GM18867 (cell line): ENCODE results near the gene MYO3B.

ENCODE experiments used
- ATAC-seq: cut with Tn5 transposase; IDR thresholded peaks from one replicate; pipeline ENCODE4 v1.9.1; 2021; ENCODE audit warnings: mild to moderate bottlenecking, moderate library complexity; ENCODE audit not compliant: unreplicated experiment

Gene MYO3B

DNA sequence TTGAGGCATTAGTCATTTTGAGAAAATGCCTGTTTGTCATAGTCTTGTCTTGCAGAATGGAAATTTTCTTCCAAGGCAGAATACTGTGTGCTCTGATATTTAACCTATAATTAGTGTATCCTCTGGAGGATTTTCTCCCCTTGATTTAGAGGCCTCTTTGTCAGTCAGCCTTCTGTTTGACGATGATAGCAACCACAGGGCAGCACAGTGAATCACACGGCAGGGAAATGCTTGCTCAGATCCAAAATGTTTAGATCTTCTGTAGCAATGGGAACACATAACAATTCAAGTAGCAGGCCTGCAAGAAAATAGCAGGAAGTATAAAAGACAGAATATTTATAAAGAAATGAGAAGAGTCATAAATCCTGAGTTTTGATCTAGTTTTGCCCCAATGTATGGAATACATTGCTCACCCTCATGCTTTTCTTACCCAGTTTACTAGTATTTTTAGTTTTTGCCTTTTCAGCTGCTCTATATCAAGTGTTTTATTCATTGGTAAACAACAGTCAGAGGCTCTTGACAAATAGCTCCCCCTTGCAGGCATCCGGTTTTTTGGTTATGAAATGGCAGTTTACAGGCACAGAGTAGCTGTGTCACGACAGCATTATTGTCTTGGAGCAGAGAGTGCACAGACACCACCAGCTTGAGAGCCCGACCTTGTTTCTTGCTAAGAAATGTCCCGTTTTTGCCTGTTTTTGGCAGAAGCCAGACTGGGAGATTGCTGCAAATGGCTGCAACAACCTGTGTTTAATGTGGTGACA, 185.1 kb downstream of the MYO3B start:
- no peak for ATAC-seq

DNA sequence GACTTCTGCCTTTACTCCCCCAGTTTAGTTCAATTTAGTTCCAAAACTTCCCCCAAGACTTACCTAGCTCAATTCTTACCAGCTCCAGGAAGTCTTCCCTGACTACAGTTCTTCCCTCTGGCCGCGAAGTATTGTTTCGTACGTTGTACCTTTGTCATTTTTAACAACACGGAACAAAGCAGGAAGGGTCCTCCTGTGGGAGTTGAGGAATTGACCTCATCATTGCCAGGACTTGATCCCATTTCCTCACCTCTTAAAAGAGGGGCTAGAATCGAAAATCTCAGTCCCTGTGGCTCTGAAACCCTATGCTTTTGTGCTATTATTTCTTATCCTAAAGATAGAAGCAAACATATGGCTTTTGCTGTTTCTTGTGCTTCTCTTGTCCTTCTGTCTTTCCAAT, 187.1 kb downstream of the MYO3B start:
- no peak for ATAC-seq

DNA sequence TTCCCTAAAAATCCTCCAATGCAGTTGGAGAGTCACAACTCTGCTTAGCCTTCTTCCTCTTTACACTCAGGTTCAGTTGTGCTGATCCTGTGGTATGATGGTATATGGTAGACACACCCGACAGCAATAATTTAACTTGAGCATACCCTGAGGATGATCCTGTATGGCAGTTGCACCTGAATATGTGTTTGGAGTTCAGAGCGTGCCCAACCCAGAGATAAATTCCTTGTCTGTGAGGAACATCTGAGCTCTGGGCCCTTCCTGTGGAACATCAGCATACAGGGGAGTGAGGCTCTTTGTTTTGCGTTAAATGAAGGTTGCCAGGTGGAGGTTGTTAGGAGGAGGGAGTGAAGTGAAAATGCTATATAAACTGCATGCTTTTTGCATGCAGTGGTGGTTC, 187.7 kb downstream of the MYO3B start:
- ATAC-seq, result no peak

DNA sequence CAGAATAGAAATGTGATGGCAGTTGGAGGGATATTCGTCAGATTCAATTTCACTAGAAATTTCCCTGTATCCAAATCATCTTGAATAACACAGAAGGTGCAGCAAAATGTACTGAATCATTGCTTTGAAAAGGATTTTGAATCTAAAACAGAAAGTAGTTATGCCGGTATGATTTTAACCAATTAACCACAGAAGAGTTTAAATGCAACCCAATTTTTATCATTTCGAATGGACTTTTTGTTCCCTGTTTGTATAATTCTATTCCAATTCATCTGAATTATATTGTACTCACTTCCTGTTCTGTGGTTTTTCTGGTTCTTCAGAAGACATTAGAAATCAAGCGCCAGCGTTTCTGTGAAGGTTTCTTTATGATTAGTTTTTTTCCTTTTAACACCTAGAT, 190.4 kb downstream of the MYO3B start:
- no peak for ATAC-seq

DNA sequence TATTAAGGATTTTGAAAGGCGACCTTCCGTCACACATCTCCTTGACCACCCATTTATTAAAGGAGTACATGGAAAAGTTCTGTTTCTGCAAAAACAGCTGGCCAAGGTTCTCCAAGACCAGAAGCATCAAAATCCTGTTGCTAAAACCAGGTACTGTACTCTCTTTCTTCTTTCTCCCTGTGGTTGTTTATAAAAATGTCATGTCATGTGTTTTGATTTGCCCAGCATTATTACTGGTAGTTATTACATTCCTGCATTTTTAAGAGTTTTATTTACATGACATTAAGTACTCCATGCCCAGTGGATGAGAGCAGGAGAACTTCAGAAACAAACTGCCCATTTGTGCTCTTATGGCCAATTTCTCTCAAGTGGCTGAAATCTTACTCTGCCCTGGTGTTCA, 191.3 kb downstream of the MYO3B start:
- ATAC-seq, result no peak

DNA sequence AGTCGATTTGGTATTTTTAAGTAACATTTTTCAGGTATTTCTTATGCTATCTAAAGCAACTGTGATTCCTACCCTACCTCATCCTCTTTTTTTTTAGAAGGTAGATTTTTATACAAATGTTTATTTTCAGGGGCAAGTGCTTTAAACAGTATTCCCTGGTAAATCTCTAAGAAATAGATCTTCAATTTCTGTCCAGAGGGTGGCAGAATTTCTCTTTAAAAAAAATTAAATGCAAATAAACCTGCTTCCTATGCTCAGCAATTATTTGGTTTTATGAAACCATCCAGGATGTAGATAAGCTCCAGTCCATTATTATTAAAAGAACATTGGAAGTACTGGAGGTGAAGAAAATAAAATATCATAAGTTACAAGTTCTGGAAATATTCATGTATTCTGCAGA, 191.9 kb downstream of the MYO3B start:
- no peak for ATAC-seq

DNA sequence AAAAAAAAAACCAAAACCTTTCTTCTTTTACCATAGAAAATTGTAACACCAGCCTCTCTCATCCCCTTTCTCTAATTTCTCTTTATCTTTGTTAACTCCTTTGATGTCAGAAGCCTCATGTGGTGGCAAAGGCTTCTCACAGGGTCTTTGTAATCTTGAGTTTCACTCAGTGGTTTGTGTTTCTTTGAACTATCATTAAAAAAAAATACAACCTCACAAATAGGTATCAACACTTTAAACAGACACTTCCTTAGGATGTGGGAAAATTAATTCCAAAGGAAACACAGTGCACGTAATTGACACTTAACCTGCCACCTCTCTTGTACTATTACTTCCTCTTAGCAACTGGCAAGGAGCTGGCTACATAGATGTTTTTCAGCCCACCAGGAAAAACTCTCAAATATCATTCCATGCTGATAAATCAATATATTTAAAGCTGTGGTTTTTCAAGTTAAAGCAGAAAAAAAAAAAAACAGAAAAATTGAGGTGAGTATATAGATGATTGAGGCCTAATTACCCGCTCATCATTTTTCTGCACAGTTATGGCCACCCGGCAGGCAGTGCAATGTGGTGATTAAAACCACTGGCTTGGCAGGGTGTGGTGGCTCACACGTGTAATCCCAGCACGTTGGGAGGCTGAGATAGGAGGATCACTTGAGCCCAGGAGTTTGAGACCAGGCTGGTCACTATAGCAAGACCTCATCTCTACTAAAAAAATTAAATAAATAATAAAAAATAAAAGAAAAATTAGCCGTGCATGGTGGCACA, 193.5 kb downstream of the MYO3B start:
- ATAC-seq, result no peak

DNA sequence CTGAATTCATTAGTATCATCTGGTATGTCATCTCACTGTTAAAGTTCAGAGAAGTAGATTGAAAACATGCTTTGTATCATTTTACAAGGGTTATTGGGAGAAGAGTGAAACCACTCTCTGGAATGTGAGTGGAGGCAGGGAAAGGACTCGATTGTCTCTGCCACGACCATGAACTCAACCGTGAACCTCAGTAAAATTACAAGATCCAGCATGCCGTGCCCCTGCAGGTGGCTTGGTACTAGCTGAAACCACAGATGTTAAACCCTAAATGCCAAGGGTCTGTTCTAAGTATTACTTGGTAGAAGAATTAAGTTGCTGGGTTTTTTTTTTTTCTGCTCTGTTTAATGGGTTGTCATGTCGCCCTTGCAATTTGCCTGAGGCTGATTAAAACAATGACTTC, 197.2 kb downstream of the MYO3B start:
- no peak for ATAC-seq

DNA sequence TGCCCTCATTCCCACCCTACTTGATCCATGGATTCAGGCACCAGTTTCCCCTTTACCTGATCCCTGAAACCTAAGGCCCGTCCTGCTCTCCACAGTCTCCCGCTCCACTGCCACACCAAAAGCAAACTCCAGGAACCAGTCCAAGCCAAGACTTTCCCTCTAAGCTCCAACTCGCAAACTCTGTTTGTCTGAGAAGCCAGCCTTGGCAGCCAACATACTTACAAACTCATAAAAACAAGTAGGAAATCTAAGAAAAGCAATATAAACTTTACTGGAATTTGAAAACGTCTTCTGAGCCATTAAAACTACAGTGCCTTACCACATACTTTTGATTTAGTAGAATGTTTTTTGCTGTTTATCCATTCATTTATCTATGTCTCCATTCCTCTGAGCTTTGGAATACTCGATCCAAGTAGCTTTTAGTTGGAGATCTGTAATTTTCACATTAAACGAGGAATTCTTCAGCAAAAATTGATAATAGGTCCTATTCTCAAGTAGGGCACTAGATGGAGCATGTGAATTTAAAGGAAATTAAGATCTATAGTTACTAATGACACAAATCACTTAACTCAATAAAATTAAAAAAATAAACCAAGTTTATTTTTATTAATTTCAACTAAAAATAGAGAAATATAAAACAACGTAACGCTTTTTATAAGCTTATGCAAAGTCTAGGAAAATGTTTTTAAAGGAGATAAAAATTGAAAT, 199.7 kb downstream of the MYO3B start:
- no peak for ATAC-seq

DNA sequence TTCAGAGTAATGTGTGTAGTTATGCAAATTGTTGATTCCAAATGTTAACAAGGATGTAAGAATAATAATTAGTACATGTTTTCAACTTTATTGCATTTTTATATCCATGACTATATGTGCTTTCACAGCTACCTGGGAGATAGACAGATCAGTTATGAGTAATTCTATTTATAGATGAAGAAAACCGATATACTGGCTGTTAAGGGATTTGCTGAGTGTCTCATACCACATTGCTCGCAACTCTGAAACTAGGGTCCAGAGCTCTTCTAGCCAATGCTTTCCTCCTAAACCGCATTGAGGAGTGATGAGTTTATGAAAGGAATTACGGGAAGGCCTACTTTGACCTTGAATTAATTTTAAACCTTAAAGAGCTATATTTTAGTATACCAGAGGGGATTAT, 202.3 kb downstream of the MYO3B start:
- ATAC-seq, result no peak

DNA sequence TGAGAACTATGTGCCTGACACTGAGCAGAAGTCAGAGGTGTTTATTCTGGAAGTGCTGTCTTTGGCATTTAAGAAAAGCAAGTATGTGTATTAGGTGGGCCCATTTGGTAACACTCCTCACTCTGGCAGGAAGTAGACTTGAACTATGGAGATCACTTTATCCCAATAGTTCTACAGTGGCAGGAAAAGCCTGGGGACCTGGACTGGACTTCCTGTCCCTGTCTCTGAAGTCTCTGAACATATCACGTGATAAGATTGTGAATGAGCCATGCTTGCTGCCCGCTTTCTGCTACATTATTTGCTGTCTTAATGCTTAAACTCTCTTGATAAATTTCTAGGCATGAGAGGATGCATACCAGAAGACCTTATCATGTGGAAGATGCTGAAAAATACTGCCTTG, 203.7 kb downstream of the MYO3B start:
- no peak for ATAC-seq

DNA sequence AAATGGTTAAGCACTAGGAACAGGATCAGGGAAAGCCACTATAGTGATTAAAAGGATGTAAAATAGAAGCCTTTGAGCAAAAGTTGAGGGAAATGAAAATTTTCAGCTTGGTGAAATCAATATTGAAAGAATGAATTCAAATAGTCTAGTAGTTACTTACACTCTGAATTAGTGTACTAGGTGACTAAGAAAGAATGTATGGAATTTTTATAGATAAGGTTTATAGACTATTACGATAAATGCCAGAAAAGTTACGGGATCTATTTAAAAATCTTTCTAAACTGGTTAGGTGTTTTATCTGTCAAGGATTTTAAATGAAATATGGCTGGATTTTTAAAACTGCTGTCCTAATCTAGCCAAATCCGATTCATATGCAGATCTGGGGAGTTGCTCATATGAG, 208.6 kb downstream of the MYO3B start:
- ATAC-seq, result no peak

DNA sequence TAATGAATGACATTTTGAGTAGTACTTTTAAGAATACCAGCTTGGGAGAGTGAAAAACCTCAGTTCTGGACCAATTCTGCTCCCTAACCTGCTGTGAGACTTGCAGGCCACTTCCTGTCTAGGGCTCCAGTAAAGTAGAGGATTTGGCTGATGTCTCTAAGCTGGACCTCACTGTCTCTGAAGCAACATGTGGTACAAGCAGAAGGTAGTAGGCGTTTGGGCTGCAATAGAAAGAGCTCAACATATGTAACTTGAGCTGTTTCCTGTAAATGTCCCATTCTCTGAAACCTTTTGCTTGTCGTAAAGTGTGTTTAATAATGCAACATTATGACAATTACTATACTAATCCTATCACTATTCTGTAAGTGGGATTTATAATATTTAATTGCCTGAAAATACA, 213.1 kb downstream of the MYO3B start:
- ATAC-seq, result no peak

DNA sequence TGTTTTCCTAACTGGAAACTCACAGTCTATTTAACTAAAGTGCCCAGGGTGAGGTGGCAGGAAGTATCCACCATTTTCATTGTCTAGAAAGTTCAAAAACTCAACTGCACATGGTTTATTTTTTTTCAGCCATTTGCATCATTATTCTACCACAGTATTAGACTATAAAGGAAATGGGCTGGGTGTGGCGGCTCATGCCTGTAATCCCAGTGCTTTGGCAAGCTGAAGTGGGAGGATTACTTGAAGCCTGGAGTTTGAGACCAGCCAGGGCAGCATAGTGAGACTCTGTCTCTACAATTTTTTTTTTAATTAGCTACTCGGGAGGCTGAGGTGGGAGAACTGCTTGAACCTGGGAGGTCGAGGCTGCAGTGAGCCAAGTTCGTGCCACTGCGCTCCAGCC, 213.8 kb downstream of the MYO3B start:
- ATAC-seq, result no peak

DNA sequence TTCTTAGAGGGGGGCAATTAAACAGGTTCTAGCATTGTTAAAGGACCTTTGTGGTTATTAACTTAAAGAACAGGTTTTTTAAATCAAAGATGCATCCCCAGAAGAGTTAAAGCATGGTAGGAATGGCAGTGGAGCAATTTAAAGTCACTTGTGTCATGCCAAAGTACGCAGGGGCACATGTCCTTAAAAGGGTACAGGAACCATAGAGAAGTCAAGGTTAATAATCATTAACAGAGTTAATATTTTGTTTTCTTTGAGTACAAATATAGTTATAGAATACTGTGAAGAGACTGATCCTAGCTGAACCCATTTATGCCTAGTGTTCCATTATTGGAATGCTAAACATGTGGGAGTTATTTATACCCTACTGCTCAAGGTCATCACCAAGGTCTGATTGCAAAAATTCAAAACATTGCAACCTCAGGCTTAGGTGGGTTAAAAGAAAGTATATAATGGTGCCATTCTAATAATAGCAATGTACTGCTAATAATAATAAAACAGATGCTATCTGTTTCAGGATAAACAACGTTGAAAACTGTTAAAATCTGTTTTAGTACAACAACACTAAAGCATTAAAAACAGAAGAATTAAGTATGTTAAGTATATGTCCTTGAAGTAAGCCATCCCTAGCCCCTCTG, 216.0 kb downstream of the MYO3B start:
- ATAC-seq, result no peak

DNA sequence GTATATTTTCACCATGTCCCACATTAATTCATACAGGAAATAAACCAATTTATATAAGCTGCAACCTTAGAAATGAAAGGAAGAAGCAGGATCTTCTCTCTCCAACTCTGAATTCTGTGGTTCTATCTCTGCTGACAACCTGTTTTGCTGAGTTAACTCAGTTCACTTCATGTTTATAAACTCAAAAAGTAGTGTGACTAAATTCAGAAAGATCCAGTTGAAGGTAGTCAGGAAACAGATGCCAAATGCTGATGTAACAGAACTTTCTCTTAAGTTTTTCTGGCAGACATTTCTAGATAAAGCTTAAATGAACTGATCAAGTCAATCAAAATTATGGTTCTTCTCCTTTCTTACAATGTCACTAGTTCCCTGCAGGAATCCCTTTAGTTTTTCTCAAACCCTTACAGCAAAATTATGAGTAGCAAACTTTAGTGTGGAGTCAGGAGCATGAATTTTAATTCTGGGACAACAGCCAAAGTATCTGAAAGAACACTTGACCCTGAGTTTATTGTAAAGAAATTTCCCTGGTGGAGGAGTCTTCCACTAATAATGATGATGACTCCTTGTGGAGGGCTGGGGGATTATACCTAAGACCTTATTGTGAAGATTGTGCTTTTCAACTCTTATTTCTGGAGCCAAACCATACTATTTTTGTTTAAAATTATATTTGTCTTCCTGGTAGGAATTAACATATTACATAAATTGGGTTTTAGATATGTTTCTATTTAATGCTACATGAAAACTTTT, 216.9 kb downstream of the MYO3B start:
- no peak for ATAC-seq

DNA sequence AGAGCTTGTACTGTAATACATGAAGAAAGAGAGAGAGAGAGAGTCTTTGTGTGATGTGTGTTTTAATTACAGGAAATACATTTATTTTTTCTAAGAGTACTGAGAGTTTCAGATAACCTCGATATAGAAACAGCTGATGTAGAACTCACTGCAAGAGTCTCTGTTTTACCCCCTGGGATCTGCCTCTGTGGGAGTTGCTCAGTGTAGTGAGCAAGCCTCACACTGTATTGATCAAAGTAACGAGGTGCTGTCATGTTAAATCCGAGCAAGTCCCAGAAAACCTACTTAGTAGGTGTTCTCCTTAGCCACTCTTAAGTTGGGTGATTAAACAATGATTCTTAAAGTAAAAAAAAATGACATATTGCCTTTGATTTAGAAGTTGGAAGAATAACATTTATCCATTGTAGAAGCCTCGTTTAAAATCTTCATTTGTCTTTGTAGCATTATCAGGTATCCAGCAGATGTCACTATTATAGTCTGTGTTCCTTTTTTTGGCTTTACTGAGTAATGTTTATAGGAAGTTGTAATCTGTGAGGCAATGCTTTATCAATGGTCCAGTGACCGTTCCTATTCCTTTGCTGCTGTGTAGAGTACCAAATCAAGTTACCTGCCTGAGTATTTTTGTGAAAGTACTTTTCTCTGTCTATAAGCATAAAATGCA, 219.0 kb downstream of the MYO3B start:
- ATAC-seq, result no peak

DNA sequence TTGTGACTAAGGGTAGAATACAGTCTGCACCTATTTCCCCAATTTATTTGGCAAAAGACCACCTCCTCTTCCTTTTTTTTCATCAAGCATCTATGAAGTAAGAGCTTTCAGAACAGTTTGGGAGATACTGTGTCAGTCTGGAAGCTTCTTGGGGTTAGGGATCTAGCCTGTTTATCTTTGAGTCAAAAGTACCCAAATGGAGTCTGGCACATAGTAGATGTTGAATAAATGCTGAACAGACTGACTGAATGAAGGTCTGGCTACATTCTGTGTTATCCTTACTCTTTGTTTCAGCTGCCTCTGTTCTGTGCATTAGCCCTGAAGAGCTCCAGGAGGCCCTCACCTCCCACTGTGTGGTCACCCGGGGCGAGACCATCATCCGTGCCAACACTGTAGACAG, 223.2 kb downstream of the MYO3B start:
- no peak for ATAC-seq

DNA sequence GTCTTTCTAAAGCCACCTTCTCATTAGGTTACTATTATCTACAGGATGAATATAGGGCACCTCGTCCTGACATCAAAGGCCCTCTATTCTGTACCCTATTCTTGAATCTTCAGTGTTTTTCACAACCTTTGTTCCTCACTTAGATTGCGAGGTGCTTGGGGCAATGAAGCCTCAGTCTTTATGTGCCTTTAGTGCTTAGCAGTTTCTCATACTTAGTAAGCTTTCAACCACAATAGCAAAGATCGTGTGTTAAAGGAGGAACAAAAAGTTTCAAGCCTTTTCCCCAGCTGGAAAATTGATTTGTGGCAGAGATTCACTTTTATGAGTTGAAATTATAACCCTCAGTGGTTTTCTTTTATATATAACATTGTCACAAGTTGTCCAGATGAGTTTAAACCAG, 226.9 kb downstream of the MYO3B start:
- no peak for ATAC-seq

DNA sequence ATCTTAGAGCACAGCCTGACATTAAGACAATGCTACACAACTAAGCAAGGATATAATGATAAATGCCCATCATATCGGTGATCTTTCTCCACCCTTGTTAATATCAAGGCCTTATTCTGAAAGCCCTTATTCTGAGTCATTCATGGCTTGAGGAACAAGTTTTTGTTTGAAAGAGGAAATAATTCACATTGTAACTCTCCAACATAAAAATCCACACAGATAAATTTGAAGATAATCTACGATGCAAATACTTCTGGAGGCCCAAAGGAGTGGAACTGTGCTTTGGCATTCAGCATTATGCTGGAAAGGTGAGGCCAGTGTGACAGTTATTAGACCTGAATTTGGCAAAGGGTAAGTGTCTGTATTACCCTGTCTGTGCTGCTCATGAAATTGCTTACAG, 227.4 kb downstream of the MYO3B start:
- no peak for ATAC-seq
